ENCODE measurements around the gene PCK1.

The PCK1 gene

GRCh38 chr20:57590485-57591288 is 29.8 kb downstream of the PCK1 start:
- peaks cover 13% of the 10 kb centered on the region for H3K4me1 ChIP-seq (ENCODE audit: control insufficient read depth, insufficient read depth, low read length)
- H3K9ac ChIP-seq (ENCODE audit: low read length), result no peak overlapping the region
- no peaks in the 10 kb centered on the region for H3K9me3 ChIP-seq (ENCODE audit: control insufficient read depth, low read length)

GRCh38 chr20:57591289-57592229 is 30.6 kb downstream of the PCK1 start:
- Histone ChIP-seq H3K9me3 (ENCODE audit: control insufficient read depth, low read length) (no peaks in the 10 kb centered on the region), H3K9ac (ENCODE audit: low read length) (no peak overlapping the region), H3K4me3 (ENCODE audit: low read length) (no peak overlapping the region), H3K27me3 (ENCODE audit: control insufficient read depth, insufficient read depth, low read length) (peaks cover 6% of the 10 kb centered on the region), H3K4me1 (ENCODE audit: control insufficient read depth, insufficient read depth, low read length) (peaks cover 13% of the 10 kb centered on the region), H3K36me3 (ENCODE audit: control insufficient read depth, insufficient read depth, low read length) (no peaks in the 10 kb centered on the region)

More at GRCh38 chr20:57590485-57591288, 29.8 kb downstream of the PCK1 start:
- Histone ChIP-seq H3K36me3 (ENCODE audit: control insufficient read depth, insufficient read depth, low read length) (no peaks in the 10 kb centered on the region), H3K27me3 (ENCODE audit: control insufficient read depth, insufficient read depth, low read length) (peaks cover 6% of the 10 kb centered on the region), H3K4me3 (ENCODE audit: low read length) (no peak overlapping the region)

GRCh38 chr20:57592263-57593092 is 31.6 kb downstream of the PCK1 start:
- peaks cover 11% of the 10 kb centered on the region for H3K27me3 ChIP-seq (ENCODE audit: control insufficient read depth, insufficient read depth, low read length)
- H3K36me3 ChIP-seq (ENCODE audit: control insufficient read depth, insufficient read depth, low read length), result no peaks in the 10 kb centered on the region
- H3K4me3 ChIP-seq (ENCODE audit: low read length), result no peak overlapping the region
- H3K4me1 ChIP-seq (ENCODE audit: control insufficient read depth, insufficient read depth, low read length), result peaks cover 20% of the 10 kb centered on the region
- no peak overlapping the region for H3K9ac ChIP-seq (ENCODE audit: low read length)
- no peaks in the 10 kb centered on the region for H3K9me3 ChIP-seq (ENCODE audit: control insufficient read depth, low read length)

GRCh38 chr20:57593134-57593886 is 32.4 kb downstream of the PCK1 start:
- no peak overlapping the region for H3K4me3 ChIP-seq (ENCODE audit: low read length)
- peaks cover 20% of the 10 kb centered on the region for H3K4me1 ChIP-seq (ENCODE audit: control insufficient read depth, insufficient read depth, low read length)
- H3K36me3 ChIP-seq (ENCODE audit: control insufficient read depth, insufficient read depth, low read length), result no peaks in the 10 kb centered on the region
- H3K27me3 ChIP-seq (ENCODE audit: control insufficient read depth, insufficient read depth, low read length), result peaks cover 12% of the 10 kb centered on the region
- H3K9ac ChIP-seq (ENCODE audit: low read length), result no peak overlapping the region
- no peaks in the 10 kb centered on the region for H3K9me3 ChIP-seq (ENCODE audit: control insufficient read depth, low read length)

GRCh38 chr20:57594092-57594951 is 33.4 kb downstream of the PCK1 start:
- H3K36me3 ChIP-seq (ENCODE audit: control insufficient read depth, insufficient read depth, low read length), result no peaks in the 10 kb centered on the region
- H3K9me3 ChIP-seq (ENCODE audit: control insufficient read depth, low read length), result no peaks in the 10 kb centered on the region
- H3K4me1 ChIP-seq (ENCODE audit: control insufficient read depth, insufficient read depth, low read length), result peaks cover 20% of the 10 kb centered on the region
- H3K9ac ChIP-seq (ENCODE audit: low read length), result no peak overlapping the region
- H3K4me3 ChIP-seq (ENCODE audit: low read length), result no peak overlapping the region
- peaks cover 12% of the 10 kb centered on the region for H3K27me3 ChIP-seq (ENCODE audit: control insufficient read depth, insufficient read depth, low read length)

GRCh38 chr20:57595041-57596030 is 34.4 kb downstream of the PCK1 start:
- H3K4me3 ChIP-seq (ENCODE audit: low read length), result no peak overlapping the region
- no peaks in the 10 kb centered on the region for H3K9me3 ChIP-seq (ENCODE audit: control insufficient read depth, low read length)
- H3K36me3 ChIP-seq (ENCODE audit: control insufficient read depth, insufficient read depth, low read length), result no peaks in the 10 kb centered on the region
- peaks cover 20% of the 10 kb centered on the region for H3K4me1 ChIP-seq (ENCODE audit: control insufficient read depth, insufficient read depth, low read length)
- no peak overlapping the region for H3K9ac ChIP-seq (ENCODE audit: low read length)
- H3K27me3 ChIP-seq (ENCODE audit: control insufficient read depth, insufficient read depth, low read length), result peaks cover 12% of the 10 kb centered on the region

GRCh38 chr20:57596358-57596757 is 35.4 kb downstream of the PCK1 start:
- H3K27me3 ChIP-seq (ENCODE audit: control insufficient read depth, insufficient read depth, low read length), result peaks cover 12% of the 10 kb centered on the region
- H3K4me3 ChIP-seq (ENCODE audit: low read length), result no peak overlapping the region
- no peaks in the 10 kb centered on the region for H3K36me3 ChIP-seq (ENCODE audit: control insufficient read depth, insufficient read depth, low read length)
- H3K9me3 ChIP-seq (ENCODE audit: control insufficient read depth, low read length), result no peaks in the 10 kb centered on the region
- H3K4me1 ChIP-seq (ENCODE audit: control insufficient read depth, insufficient read depth, low read length), result peaks cover 20% of the 10 kb centered on the region
- no peak overlapping the region for H3K9ac ChIP-seq (ENCODE audit: low read length)

- no peak overlapping the region for H3K4me3 ChIP-seq (ENCODE audit: low read length)
- H3K9me3 ChIP-seq (ENCODE audit: control insufficient read depth, low read length), result no peaks in the 10 kb centered on the region
- no peak overlapping the region for H3K9ac ChIP-seq (ENCODE audit: low read length)
- peaks cover 12% of the 10 kb centered on the region for H3K27me3 ChIP-seq (ENCODE audit: control insufficient read depth, insufficient read depth, low read length)
- H3K36me3 ChIP-seq (ENCODE audit: control insufficient read depth, insufficient read depth, low read length), result no peaks in the 10 kb centered on the region
- peaks cover 20% of the 10 kb centered on the region for H3K4me1 ChIP-seq (ENCODE audit: control insufficient read depth, insufficient read depth, low read length)
These were observed 36.4 kb downstream of the PCK1 start for GRCh38 chr20:57596998-57597939.

- Histone ChIP-seq H3K9ac (ENCODE audit: low read length) (no peak overlapping the region), H3K27me3 (ENCODE audit: control insufficient read depth, insufficient read depth, low read length) (peaks cover 12% of the 10 kb centered on the region), H3K4me1 (ENCODE audit: control insufficient read depth, insufficient read depth, low read length) (peaks cover 20% of the 10 kb centered on the region), H3K36me3 (ENCODE audit: control insufficient read depth, insufficient read depth, low read length) (no peaks in the 10 kb centered on the region), H3K9me3 (ENCODE audit: control insufficient read depth, low read length) (no peaks in the 10 kb centered on the region), H3K4me3 (ENCODE audit: low read length) (no peak overlapping the region)
These were observed 37.1 kb downstream of the PCK1 start for GRCh38 chr20:57598060-57598459.
